ENCODE data around the gene TFF2.

Gene TFF2

DNA sequence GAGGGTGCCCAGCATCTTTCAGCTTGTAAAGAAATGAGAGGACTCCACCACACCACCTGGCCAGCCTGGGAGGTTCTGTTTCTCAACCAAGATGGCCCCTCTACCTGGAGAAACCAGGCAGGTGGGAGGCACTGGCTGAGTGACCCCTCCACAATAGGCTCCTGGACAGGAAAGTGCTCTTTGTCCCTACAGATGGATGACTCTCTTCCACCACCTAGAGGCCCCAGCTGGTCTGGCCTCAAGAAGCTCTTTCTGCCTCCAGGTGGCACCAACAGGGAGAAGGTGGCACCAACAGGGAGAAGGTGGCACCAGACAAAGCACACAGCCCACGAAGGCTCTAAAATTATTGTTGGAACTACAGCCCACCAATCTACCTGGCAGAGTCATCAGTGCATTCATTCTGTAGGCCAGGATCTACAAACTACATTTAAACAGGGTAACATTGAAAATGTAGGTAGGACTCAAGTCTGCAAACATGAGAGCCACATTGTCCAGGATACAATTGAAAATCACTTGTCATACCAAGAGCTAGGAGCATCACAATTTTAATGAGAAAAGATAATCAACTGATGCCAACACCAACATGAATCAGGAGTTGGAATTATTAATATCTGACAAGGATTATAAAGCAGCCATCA, 30.7 kb upstream of the TFF2 start:
- Histone ChIP-seq H3K9ac (no peak overlapping the region), H3K27me3 (ENCODE audit: control insufficient read depth, insufficient read depth, low read length) (no peaks in the 10 kb centered on the region), H3K4me1 (no peaks in the 10 kb centered on the region), H2AFZ (no peak overlapping the region), H3K27ac (no peak overlapping the region), H3K36me3 (ENCODE audit: control insufficient read depth, insufficient read depth, low read length) (no peaks in the 10 kb centered on the region), H3K9me3 (ENCODE audit: control insufficient read depth, low read length) (no peaks in the 10 kb centered on the region), H3K79me2 (no peaks in the 10 kb centered on the region), H3K4me3 (ENCODE audit: low read depth, low read length) (no peak overlapping the region), H3K4me2 (ENCODE audit: low read length) (no peak overlapping the region)
- TF ChIP-seq, protein P1, sequence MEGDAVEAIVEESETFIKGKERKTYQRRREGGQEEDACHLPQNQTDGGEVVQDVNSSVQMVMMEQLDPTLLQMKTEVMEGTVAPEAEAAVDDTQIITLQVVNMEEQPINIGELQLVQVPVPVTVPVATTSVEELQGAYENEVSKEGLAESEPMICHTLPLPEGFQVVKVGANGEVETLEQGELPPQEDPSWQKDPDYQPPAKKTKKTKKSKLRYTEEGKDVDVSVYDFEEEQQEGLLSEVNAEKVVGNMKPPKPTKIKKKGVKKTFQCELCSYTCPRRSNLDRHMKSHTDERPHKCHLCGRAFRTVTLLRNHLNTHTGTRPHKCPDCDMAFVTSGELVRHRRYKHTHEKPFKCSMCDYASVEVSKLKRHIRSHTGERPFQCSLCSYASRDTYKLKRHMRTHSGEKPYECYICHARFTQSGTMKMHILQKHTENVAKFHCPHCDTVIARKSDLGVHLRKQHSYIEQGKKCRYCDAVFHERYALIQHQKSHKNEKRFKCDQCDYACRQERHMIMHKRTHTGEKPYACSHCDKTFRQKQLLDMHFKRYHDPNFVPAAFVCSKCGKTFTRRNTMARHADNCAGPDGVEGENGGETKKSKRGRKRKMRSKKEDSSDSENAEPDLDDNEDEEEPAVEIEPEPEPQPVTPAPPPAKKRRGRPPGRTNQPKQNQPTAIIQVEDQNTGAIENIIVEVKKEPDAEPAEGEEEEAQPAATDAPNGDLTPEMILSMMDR (IDR thresholded peaks at IDR 0.05): peak; percentile 64

DNA sequence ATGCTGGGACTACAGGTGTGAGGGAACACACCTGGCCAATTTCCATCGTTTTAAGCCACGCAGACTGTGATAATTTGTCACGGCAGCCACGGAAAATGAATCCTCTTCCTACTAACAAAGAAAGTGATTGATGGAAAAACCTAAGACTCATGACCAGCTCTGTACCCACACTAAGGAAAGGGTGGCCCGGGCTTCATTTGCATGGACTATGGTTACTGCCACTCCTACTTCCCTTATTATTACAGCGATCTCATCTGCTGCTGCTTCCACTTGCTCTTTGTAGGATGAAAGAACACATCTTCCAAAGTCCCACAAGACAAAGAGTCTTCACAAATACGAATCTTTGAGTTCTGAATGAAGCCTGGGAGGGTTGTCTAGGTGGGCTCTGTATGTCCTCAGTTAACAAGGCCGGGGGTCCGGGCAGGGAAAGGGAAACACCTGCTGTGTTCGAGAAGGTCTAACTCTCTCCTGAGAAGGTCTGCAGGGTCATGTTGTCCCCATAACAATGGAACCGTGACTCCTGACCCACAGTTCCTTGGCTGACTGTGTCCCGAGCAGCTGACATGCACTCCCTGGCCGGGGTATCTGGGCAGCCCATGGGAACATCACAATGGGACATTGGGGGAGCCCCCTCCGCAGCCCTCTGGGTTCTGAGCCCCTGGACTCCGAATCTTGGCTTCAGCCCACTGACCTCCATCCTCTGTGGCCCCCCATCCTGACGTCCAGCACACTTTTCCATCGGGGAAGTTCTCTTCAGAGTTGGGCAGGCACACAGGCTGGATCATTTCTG, 28.8 kb upstream of the TFF2 start:
- Histone ChIP-seq H3K4me1 (no peaks in the 10 kb centered on the region), H3K79me2 (no peaks in the 10 kb centered on the region), H3K4me2 (ENCODE audit: low read length) (no peak overlapping the region), H3K4me3 (ENCODE audit: low read depth, low read length) (no peak overlapping the region), H3K36me3 (ENCODE audit: control insufficient read depth, insufficient read depth, low read length) (no peaks in the 10 kb centered on the region), H3K27me3 (ENCODE audit: control insufficient read depth, insufficient read depth, low read length) (no peaks in the 10 kb centered on the region), H3K27ac (no peak overlapping the region), H3K9me3 (ENCODE audit: control insufficient read depth, low read length) (no peaks in the 10 kb centered on the region), H2AFZ (no peak overlapping the region), H3K9ac (no peak overlapping the region)
- TF ChIP-seq, protein P1 (IDR thresholded peaks at IDR 0.05): no peak

- Histone ChIP-seq H3K4me1 (no peaks in the 10 kb centered on the region), H3K9ac (no peak overlapping the region), H3K27me3 (ENCODE audit: control insufficient read depth, insufficient read depth, low read length) (no peaks in the 10 kb centered on the region), H3K9me3 (ENCODE audit: control insufficient read depth, low read length) (no peaks in the 10 kb centered on the region), H2AFZ (no peak overlapping the region), H3K27ac (no peak overlapping the region), H3K36me3 (ENCODE audit: control insufficient read depth, insufficient read depth, low read length) (no peaks in the 10 kb centered on the region), H3K4me3 (ENCODE audit: low read depth, low read length) (no peak overlapping the region), H3K79me2 (no peaks in the 10 kb centered on the region), H3K4me2 (ENCODE audit: low read length) (no peak overlapping the region)
- TF ChIP-seq, protein P1 (IDR thresholded peaks at IDR 0.05): no peak
Measured at GRCh38 chr21:42378418-42378817, 27.6 kb upstream of the TFF2 start.

- TF ChIP-seq, protein P1 (IDR thresholded peaks at IDR 0.05): no peak
- no peaks in the 10 kb centered on the region for H3K9me3 ChIP-seq (ENCODE audit: control insufficient read depth, low read length)
- H3K36me3 ChIP-seq (ENCODE audit: control insufficient read depth, insufficient read depth, low read length): no peaks in the 10 kb centered on the region
- no peak overlapping the region for H3K9ac ChIP-seq
- no peaks in the 10 kb centered on the region for H3K27me3 ChIP-seq (ENCODE audit: control insufficient read depth, insufficient read depth, low read length)
- no peaks in the 10 kb centered on the region for H3K79me2 ChIP-seq
- no peak overlapping the region for H3K4me3 ChIP-seq (ENCODE audit: low read depth, low read length)
- no peak overlapping the region for H2AFZ ChIP-seq
- H3K4me1 ChIP-seq: no peaks in the 10 kb centered on the region
- H3K27ac ChIP-seq: no peak overlapping the region
- no peak overlapping the region for H3K4me2 ChIP-seq (ENCODE audit: low read length)
Measured at GRCh38 chr21:42377951-42378340, 27.2 kb upstream of the TFF2 start.
